Hepatocyte (in vitro differentiated cells): Measurements from ENCODE around the gene CTNNA1.

Experiments used
- EZH2 ChIP-seq: fragments of 200-600 bp; sonication (generic); IDR thresholded peaks from 2 replicates; pipeline ENCODE4 v1.6.1; 2016; ENCODE audit warnings: antibody characterized with exemption, mild to moderate bottlenecking, borderline replicate concordance
- TF ChIP-seq, protein P1 (sequence below): fragments of 200-600 bp; sonication (generic); IDR thresholded peaks from 2 replicates; pipeline ENCODE4 v1.5.1; 2016; ENCODE audit warnings: antibody characterized with exemption, mild to moderate bottlenecking; ENCODE audit not compliant: poor library complexity

DNA sequence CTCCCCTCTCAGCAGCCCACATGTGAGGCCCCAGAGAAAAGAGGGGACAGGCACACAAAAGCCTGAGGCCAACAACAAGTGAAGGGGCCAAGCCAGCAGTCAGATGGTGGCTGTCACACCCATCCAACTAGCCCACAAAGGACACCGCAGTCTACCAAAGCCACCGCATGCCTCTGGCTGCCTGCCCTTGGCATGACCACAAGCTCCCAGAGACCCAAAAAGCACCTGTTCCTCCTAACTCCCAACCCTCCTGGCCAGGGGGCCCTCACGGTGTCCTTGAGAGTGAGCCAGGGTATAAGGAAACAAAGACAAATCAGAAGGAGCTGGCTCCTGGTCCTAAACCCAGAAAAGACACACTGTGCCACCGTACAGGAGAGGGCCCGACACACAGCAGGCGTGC is 199.7 kb downstream of the CTNNA1 start:
- TF ChIP-seq, protein P1, sequence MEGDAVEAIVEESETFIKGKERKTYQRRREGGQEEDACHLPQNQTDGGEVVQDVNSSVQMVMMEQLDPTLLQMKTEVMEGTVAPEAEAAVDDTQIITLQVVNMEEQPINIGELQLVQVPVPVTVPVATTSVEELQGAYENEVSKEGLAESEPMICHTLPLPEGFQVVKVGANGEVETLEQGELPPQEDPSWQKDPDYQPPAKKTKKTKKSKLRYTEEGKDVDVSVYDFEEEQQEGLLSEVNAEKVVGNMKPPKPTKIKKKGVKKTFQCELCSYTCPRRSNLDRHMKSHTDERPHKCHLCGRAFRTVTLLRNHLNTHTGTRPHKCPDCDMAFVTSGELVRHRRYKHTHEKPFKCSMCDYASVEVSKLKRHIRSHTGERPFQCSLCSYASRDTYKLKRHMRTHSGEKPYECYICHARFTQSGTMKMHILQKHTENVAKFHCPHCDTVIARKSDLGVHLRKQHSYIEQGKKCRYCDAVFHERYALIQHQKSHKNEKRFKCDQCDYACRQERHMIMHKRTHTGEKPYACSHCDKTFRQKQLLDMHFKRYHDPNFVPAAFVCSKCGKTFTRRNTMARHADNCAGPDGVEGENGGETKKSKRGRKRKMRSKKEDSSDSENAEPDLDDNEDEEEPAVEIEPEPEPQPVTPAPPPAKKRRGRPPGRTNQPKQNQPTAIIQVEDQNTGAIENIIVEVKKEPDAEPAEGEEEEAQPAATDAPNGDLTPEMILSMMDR = no peak
- no peak for TF ChIP-seq EZH2
